ENCODE data around the gene PGAM5.
"Not testable (repeated sequence)": the region's sequence is repeated elsewhere in the genome, so short reads cannot be mapped to it uniquely, and the experiment has no call there.

The PGAM5 gene

DNA sequence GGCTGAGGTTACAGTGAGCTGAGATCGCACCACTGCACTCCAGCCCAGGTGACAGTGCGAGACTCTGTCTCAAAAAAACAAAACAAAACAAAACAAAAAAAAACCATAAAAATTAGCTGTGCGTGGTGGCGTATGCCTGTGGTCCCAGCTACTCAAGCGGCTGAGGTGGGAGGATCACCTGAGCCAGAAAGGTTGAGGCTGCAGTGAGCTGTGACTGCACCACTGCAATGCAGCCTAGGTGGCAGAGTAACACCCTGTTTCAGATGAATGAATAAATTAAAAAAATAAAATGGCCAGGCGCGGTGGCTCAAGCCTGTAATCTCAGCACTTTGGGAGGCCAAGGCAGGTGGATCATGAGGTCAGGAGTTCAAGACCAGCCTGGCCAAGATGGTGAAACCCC lies 43.0 kb downstream of the PGAM5 start:
- DNase-seq (ENCODE audit: low read depth), result not testable (repeated sequence)

DNA sequence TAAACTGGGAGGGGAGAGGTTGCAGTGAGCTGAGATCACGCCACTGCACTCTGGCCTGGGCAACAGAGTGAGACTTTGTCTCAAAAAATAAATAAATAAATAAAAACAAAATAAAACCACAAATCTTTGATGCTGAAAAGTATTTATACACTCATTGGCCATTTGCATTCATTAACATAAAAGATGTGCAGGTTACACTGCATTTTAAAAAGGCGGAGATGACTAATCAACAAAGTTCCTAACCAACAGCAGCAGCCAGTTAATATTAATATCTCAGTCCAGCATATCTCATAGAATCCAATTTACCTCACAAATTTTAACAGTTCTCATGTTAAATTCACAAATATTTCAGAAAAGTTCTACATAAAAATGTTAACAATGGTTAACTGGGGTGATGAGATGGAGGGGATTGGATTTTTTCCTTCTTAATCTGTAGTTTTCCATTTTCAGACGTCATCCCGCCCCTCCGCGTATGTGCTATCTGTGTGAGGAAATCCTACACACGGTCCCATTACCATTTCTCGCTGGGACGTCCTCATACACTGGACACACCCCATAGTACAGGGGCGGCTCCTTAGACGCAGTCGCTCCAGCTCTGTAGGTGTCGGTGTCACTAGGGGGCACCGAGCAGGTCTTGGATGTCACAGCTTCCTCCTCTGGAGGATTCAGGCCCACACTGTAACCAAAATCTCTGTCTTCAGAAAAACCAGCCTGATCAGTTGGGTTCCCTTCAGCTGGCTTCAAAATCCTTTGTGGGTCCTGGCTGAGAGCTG lies 43.7 kb downstream of the PGAM5 start:
- DNase-seq (ENCODE audit: low read depth), result no peak

DNA sequence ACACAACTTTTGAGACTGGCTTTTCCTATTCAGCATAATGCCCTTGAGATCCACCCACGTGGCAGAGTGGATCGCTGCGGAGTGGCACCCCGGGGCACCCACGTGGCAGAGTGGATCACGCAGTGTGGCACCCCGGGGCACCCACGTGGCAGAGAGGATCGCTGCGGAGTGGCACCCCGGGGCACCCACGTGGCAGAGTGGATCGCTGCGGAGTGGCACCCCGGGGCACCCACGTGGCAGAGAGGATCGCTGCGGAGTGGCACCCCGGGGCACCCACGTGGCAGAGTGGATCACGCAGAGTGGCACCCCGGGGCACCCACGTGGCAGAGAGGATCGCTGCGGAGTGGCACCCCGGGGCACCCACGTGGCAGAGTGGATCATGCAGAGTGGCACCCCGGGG lies 48.2 kb downstream of the PGAM5 start:
- DNase-seq (ENCODE audit: low read depth), result not testable (repeated sequence)

DNA sequence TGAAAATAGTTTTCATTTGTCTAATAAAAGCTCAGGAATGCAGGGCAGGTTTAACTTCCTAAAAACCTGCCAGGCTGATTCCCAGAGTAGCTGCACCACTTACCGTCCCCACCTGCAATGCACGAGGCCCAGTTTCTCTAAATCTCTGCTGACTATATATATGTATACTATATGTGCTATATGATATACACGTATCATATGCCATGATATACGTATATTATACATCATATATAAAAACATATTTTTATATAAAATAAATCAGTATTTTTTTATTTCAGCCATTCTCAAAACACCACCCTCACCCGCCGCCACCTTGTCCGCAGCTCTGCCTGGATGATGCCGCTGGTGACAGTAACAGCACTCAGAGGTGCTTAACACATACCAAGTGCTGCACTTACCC lies 48.7 kb downstream of the PGAM5 start:
- no peak for DNase-seq (ENCODE audit: low read depth)

DNA sequence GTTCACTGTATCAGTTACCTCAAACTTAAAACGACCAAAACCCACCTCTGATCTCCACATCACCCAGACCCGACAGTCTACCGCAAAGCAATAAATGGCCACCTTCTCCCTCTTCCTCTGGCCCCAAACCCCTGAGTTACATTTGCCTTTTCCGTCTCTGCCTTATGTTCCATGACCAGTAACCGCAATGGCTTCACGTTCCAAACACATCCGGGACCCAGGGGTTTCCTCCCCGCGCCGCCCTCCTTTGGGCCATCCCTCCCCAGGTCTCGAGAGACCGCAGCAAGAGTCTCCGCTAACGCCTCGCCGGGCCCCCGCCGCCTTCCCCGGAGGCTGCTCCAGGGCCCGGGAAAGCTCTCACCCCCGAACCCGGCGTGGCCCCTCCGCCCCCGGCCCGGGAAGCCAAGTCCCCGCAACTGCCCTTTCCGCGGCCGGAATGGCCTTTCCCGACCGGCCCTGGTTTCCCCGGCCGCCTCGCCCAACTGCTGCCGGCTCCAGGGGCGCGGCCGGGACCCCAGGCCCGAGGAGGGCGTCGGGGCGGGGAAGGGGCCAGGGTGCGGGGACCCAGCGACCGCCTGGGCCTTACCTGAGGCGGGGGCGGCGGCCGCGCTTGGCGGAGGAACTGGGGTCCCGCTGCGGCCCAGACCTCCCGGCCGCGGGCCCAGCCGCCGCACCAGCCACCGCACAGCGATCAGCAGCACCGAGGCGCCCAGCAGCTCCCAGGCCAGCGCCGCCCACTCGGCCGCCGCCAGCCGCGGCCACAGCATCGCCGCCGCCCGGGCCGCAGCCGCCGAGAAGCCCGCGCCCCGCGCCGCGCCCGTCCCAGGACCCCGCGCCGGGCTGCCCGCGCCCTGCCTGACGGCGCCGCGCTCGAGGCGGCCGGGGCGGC lies 50.6 kb downstream of the PGAM5 start, which contains the start of gene ANKLE2:
ANKLE2 (minus strand) TSS at position 801 of the 889 bp plus-strand sequence; CDS start at position 767, 34 bp downstream.
- peak; percentile 71 for DNase-seq (ENCODE audit: low read depth)

DNA sequence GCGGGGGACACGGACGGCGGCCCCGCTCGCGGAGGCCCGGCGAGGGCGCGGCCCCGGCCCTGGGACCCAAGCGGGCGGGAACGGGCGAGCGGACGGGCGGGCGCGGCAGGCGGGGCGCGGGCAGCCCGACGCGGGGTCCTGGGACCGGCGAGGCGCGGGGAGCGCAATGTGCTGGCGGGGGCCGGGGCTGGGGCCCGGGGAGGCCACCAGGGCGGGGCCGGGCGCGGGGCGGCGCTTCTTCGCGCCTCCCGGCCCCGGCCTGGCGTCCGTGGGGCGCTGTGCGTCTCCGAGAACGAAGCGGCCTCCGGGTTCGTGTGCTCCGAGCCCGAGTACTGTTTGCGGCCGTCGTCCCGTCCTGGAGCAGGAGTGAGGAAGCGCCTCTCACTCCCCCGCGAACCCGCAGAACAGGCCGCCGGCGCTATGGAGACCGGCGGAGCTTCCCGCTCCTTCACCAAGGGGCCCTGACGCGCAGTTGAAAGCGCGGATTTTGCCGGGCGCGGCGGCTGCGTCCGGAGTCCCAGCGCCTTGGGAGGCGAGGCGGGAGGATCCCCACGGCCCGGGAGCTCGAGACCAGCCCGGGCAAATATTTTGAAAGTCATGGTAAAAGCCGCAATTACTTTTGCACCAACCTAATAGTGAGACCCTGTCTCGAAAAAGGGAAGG lies 51.4 kb downstream of the PGAM5 start:
- DNase-seq (ENCODE audit: low read depth), result peak; percentile 67

DNA sequence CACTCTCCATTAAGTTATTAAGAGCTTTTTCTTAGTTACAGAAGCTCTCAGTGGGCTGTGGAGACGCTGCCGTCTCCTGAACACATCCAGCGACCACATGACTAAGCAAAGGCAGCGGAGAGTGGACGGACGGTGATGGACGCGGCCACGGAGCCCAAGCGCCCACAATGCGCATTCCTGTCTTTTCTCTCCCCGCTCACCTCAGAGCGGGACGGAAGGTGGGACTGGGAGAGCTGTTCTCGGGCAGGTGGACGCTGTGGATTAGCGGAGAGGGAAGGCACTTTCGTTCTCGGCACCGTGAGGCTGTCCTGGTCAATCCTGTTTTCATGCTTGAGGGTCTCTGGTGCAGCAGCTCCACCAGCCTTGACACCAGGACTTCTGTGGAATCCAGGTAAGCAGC lies 53.6 kb downstream of the PGAM5 start:
- no peak for DNase-seq (ENCODE audit: low read depth)

DNA sequence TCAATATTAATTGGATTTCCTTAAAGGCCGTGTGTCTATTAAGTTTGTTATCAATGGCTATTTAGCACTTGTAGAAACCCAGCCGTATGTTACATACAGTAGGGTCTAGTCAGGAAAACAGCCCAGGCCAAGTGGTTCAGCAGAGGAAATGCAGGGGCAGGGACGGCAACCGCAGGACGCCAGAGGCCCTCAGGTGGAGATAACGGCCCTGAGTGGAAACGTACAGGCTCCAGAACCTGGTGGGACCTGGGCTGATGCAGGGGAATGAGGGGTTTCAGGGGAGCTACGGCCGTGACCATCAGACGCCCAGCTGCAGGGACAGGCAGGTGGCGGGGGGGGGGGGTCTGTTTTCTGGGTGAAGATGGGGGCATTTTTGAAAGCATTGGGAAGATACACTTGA lies 54.7 kb downstream of the PGAM5 start:
- no peak for DNase-seq (ENCODE audit: low read depth)

DNA sequence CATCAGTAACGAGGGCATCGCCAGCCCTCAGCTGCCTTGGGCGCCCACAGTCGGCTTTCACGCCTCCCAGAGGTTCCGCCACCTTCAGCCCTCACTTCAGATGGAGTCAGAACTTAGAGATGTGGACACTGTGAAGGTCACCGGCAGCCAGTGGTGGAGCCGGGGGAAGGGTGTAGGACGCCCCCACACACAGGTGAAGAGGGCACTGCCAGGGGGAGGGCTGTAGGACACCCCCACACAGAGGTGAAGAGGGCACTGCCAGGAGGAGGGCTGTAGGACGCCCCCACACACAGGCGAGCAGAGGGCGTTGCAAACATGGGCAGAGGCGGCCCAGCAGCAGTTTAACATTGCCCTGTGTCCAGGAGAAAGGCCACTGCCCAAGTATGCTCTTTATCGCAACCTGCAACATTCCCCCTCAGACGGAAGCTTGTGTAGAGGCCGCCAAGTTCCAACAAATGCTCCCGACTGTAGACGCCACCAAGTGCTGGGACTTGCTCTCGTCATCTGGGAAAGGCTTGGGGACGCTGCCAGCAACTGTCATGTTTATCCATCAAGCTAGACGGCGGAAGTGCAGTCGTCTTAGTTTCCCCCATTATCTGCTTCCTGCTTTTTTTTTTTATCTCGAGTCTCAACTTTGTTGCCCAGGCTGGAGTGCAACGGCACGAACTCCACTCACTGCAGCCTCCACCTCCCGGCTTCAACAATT lies 55.9 kb downstream of the PGAM5 start:
- no peak for DNase-seq (ENCODE audit: low read depth)

DNA sequence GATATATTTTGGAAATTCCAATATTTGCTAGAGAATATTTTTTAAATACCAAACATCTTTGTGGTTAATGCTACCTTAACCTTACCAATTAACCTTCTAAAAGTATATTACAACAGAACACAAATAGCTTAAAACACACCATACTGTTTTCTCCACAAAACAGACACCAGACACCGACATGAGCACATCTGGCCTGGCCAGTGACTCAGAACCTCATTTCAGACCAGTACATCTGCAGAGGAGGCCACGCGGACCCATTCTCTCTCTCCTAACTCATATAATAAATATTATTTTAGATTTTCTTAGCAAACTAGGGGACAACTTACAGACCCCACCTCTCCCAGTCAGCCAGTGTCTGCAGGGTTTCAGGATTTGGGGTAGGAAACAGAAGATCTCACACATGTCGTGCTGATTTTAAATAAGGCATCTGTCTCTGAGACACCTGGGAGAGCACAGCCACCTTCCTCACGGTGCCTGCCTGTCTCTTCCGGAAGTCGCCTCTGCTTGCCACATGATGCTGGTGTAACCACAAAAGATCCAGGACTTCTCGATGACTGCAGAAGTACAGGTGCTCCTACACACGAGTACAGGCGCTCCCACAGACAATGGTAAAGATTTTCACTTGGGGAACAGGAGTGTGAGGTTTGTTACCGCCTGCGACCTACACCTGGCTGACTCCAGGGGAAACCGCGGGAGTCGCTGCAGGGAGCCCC lies 60.6 kb downstream of the PGAM5 start:
- DNase-seq (ENCODE audit: low read depth), result peak; percentile 9
